GM13977 (cell line): ENCODE data around the gene EDN2.
A peak's percentile ranks its signal among the peaks of the same experiment; 100 is the strongest.

ENCODE experiments used
- DNase-seq: peaks from one replicate; pipeline ENCODE4 v3.0.0; 2012; ENCODE audit warnings: low spot score
- CTCF ChIP-seq: IDR thresholded peaks from 2 replicates; pipeline ENCODE4 v1.5.1; 2012; ENCODE audit warnings: mild to moderate bottlenecking, control low read depth; ENCODE audit not compliant: insufficient read depth; ENCODE audit errors: extremely low read depth, missing control alignments
- in situ Hi-C: fragments of 300-500 bp; cut with MboI; formaldehyde crosslinking; loops from one replicate; pipeline ENCODE4 v1.12.0; 2022; ENCODE audit warnings: low sequenced_read_pairs, low pct_unique_long_range_greater_than_20kb, mixed read lengths, inconsistent platforms; ENCODE audit not compliant: unreplicated experiment

The EDN2 gene

DNA sequence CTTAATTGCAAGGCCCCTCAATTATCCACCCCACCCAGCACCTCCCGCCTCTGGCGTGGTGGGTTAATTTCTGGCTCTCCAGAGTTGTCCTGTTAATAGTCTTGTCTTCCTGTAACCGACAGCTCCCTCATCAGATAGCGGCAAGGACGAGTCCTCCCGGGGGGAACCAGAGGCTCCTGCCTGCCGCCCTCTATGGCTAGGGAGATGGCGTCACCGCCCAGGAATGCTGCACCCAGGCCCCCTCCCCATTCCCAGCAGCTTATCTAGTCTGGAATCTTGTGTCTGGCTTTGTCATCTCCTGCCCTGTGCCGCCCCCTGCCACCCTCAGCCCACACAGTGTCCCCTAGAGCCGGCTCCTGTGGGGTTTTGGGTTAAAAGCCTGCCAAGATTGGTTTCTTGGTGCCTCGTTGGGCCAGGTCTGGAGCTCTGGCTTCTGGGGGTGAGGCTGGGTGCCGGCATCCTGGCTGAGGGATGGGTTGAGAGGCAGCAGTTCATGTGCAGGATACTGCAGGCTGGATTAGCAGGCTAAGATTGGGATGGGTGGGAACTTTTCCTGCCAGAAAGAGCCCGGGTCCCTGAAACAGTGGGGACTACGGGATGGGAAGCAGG is 48.8 kb downstream of the EDN2 start:
- in situ Hi-C loops: loop anchor here (10.0 kb wide), 1 partner anchor 171 kb away; no protein-coding TSS in a partner anchor
- no peak for TF ChIP-seq CTCF
- DNase-seq: no peak

- no peak for TF ChIP-seq CTCF
- in situ Hi-C loops: loop anchor here (10.0 kb wide), 1 partner anchor 170 kb away; no protein-coding TSS in a partner anchor
- DNase-seq: no peak
These were observed 49.6 kb downstream of the EDN2 start for GRCh38 chr1:41434748-41435449.

GRCh38 chr1:41434306-41434705 is 50.2 kb downstream of the EDN2 start:
- no peak for DNase-seq
- in situ Hi-C loops: loop anchor here (10.0 kb wide), 1 partner anchor 170 kb away; no protein-coding TSS in a partner anchor
- no peak for TF ChIP-seq CTCF

GRCh38 chr1:41433501-41433900 is 51.0 kb downstream of the EDN2 start:
- no peak for DNase-seq
- in situ Hi-C loops: loop anchor here (10.0 kb wide), 1 partner anchor 169 kb away; no protein-coding TSS in a partner anchor
- TF ChIP-seq CTCF: no peak

GRCh38 chr1:41432481-41433280 is 51.8 kb downstream of the EDN2 start:
- TF ChIP-seq CTCF: peak; percentile 94
- in situ Hi-C loops: loop anchor here (10.0 kb wide), 1 partner anchor 168 kb away; no protein-coding TSS in a partner anchor
- DNase-seq: peak; percentile 87
